ENCODE data around the gene MGST2.

MGST2 gene

GRCh38 chr4:139712882-139713281 is 47.3 kb downstream of the MGST2 start:
- no peak for DNase-seq

- no peak for DNase-seq
Measured at GRCh38 chr4:139715746-139716391, 50.2 kb downstream of the MGST2 start.

DNA sequence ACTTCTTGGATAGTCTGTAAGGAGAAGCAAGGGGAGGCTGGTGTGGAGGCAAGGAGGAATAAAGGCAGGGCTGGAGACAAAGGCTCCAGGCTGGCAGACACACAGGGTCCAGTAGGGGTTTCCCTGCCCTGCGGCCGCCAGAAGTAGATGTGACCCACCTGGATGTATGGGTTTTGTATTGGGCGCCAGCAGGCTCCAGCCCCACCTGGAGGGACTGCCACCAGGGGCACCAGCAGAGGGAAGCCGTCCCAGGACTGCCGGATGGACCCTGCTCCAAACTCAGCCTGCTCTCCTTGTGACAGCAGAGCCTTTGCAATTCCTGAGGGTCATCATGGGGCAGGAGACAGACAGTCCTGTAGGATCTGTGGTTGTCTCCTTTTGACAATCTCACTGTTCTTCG is 52.7 kb downstream of the MGST2 start:
- DNase-seq = no peak

DNA sequence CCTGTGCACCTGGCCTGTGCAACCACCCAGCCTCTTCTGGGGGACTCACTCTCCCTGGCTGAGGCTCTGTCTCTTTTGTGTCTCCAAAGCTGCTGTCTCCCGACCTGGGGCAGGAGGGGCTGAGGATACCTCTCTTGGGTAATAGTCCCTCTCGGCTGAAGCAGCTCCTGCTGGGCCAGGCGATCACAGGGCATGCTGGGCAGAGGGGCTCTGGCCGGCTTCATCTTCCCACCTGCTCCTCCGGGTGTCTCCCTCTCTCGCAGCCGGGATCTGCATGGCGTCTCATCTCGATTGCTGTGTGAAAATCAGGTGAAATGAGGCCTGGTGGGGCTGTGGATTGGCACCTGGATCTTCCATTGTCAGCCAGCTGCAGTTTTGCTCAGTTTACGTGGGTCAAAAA is 53.2 kb downstream of the MGST2 start:
- no peak for DNase-seq

GRCh38 chr4:139719381-139720101 is 53.9 kb downstream of the MGST2 start:
- DNase-seq = no peak

- no peak for DNase-seq
Measured at GRCh38 chr4:139720806-139721205, 55.2 kb downstream of the MGST2 start.

GRCh38 chr4:139721789-139722188 is 56.2 kb downstream of the MGST2 start:
- no peak for DNase-seq

- DNase-seq = no peak
Measured at GRCh38 chr4:139725236-139725635, 59.6 kb downstream of the MGST2 start.

DNA sequence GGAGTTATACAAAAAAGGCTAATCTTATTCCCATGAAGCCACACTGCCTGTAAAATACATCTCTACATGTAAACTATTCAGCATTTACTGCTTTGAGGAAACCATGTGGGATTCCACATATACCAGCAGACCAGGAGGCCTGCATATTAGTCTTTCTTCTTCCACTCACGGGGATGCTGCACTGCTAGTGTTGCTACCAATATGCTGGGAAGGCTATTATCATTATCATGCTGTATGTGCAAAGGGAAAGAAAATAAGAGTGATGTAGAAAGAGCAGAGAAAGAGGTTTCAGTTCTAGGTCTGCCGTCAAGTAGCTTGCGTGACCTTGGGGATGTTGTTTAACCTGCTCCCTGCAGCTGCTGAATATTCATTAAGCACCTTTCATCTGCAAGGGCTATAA is 61.0 kb downstream of the MGST2 start:
- DNase-seq = no peak

- no peak for DNase-seq
Measured at GRCh38 chr4:139728146-139728545, 62.5 kb downstream of the MGST2 start.

DNA sequence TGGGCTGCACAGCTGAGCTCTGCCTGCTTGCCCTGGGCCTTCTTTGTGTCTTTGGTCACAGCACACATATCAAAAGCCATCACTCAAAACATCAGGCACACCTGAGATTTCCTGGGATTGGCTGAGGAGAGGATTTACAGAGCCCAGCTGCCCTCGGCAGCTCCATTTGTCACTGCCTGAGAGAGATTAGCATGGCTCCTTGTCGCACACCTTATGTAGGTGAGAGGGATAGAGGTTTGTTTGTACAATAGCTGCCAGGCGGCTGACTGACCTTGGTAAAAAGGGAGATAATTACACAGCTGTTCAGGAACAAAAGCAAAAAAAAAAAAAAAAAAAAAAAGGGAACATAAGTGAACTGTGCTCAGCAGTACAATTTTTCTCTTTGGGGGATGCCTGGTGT is 63.2 kb downstream of the MGST2 start:
- no peak for DNase-seq

DNA sequence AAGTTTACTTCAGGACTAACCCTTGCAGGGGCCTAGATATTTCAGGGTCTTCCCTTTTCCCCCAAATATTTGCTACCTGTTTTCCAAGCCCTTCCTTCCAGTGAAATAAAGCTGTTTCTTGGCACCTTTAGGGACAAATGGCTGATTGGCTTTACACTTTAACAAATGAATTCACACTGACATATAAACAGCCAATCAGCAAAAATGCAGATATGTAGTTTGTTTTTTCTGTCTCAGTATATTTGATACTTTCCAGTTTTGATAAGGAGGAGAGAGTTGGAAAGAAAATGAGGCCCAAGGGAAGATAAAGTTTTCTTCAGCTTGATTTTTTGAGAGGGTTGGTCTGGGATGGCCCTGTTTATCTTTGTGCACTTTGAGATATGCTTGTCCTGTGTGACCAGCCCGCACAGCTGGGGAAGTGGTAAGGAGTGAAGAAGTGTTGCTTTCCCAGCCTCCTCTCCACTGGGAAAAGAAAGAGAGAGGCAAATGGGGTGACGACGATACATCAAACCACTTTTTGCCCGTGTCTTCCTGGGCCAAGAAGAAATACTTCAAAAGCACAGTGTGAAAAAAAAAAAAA is 67.5 kb downstream of the MGST2 start:
- DNase-seq = no peak

GRCh38 chr4:139734201-139734874 is 68.7 kb downstream of the MGST2 start:
- DNase-seq = peak; percentile 37

- peak; percentile 81 for DNase-seq
Measured at GRCh38 chr4:139734875-139735380, 69.3 kb downstream of the MGST2 start.

GRCh38 chr4:139735381-139736273 is 70.0 kb downstream of the MGST2 start:
- DNase-seq = no peak

DNA sequence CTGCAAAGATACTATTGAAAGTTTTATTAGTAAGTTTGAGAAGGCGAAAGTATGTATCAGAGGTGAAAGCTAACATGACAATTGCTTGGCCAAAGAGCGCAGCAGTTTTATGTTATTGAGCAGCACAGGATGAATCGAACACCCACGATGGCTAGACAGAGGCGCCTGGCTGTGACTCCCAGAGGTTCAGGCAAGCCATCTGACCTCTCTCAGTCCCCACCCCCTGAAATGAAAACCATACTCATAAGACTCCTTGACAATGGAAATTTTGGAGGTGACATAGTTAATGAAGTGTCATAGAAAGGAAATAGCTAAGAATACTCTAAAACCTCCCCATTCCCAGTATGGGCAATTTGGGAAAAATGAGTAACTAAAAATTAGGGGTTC is 70.6 kb downstream of the MGST2 start:
- DNase-seq = no peak

DNA sequence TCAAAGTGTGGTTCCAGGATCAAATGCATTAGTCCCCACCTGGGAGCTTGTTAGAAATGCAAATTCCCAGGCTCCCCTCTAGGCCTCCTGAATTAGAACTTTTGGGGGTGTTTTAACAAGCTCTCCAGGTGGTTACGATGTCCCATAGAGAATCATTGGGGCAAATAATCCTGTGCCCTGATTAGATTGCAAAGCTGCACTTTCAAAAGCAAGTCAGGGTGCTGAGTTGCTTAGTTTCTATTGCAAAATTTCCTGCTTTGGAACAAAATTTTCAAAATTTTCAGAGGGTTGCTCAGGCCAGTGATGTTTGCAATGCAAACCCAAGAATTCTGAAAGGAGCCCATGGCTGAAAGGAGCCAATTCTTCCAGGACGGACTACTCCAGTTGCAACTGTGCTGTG is 71.0 kb downstream of the MGST2 start:
- no peak for DNase-seq

GRCh38 chr4:139738846-139739613 is 73.4 kb downstream of the MGST2 start:
- DNase-seq = no peak

DNA sequence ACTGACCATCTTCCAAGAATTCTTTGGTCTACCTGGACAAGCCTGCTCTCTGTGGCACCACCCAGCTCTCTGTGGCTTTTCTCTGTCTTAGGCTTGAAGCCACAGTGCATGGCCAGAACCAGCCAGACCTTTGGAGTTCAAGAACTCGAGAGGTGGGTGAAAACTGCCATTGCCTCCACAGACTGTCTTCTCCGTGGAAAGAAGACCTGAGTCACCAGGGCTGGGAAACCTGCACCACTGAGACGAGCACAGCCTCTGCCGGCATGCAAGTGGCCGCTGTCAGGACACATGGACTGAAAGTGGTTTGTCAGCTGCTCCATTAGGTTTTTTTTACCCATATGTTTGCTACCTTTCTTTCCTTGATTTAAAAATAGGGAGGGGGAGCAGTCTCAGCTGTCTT is 74.5 kb downstream of the MGST2 start:
- DNase-seq = no peak

DNA sequence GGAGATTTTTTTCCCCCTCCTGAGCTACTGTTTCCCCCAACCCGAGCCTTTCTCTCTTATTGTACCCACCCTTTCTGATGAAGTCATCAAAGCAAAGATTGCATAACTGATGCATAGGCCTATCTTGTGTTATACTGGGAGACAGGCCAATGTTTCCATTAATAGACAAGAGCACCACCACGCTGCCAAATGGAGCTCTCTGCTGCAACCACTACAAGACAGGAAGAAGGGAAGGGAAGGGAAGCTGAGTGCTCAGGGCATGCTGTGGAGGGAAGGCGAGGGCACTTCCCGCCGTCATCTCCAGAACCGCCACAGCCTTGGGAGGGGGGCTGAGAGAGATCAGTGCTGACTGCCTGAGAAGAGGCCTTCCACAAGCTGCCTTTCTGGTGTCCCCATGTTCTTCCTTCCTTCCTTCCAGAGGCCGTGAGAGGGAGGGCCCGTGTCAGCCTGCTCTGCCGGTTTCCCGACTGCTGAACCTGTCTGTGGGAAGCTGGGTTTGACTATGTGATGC is 75.0 kb downstream of the MGST2 start:
- peak; percentile 35 for DNase-seq

DNA sequence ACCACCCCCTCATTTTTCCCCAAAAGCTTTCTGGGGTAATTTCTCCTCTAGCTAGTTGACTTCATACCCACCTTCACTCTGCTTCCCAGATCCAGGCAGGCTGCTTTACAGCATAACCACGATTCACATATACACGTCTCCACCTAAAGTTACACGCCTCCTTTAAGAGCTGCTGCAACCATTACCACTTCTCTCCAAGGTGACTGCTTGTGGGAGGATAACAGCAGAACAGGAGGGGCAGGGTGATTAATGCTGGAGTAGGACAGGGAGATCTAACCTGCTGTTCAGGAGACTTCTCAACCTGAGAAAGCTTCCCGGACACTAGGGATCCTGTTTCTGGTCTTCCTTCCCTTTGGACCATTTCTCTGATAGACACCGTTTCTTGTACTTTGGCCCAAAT is 77.4 kb downstream of the MGST2 start:
- no peak for DNase-seq

- no peak for DNase-seq
Measured at GRCh38 chr4:139744232-139744631, 78.6 kb downstream of the MGST2 start.
